Temporal lobe (tissue), 2 donors: ENCODE results near the gene NEU3. TPM values are rescaled to one million over a fixed set of nuclear protein-coding genes. Genes with fewer than 3 reads are reported as not detected.

ENCODE experiments used
- small RNA-seq: library from RNA; depleted of rRNA; stranded (forward); fragments of <200 nt; gene quantifications from one replicate; pipeline ENCODE3, GENCODE V24; 2014; ENCODE audit warnings: low replicate concordance
- total RNA-seq: library from RNA; depleted of rRNA; stranded (reverse); fragments of >200 nt; gene quantifications from one replicate; pipeline ENCODE4 v1.2.3, GENCODE V29; 2014

The NEU3 gene
- total RNA-seq, 1 donor from 2014 or later, result 14.5 TPM

Small RNAs within 50 kb of the gene (small RNA-seq; reads per million reads assigned to genes)
- gene RNU6-216P, result not detected

Other genes with a start within 250 kb of the NEU3 start
- 22.6 TPM for gene RNF169, start 240.1 kb upstream of the NEU3 start, total RNA-seq
- 6.1 TPM for gene XRRA1, start 39.8 kb upstream of the NEU3 start, total RNA-seq
- 22.9 TPM for gene SPCS2, start 39.7 kb upstream of the NEU3 start, total RNA-seq
- gene OR2AT4, start 107.9 kb downstream of the NEU3 start, total RNA-seq, result not detected
- 10.3 TPM for gene SLCO2B1, start 162.2 kb downstream of the NEU3 start, total RNA-seq